HG03571 (cell line): ENCODE measurements around the gene ACE2.

ENCODE experiments used
- ATAC-seq: cut with Tn5 transposase; IDR thresholded peaks from one replicate; pipeline ENCODE4 v1.9.1; 2021; ENCODE audit not compliant: unreplicated experiment

The ACE2 gene

DNA sequence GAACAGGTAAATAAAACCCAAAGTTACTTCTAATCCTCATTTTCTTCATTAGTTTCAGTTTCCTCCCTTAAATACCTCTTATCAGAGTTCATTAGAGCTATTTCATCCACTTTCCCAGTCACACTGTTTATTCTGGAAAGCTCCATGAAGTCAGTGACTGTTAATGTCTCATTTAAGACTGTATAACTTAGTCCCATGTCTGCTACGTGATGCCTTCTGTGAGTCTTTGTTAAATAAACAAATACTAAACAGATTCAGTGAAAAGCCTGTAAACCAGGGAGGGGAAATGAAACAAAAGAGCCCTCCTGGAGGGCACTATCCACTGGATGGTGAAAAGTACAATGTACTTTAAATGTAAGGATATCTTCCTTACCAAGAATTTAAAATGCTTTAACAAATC is 24.7 kb downstream of the ACE2 start:
- no peak for ATAC-seq

DNA sequence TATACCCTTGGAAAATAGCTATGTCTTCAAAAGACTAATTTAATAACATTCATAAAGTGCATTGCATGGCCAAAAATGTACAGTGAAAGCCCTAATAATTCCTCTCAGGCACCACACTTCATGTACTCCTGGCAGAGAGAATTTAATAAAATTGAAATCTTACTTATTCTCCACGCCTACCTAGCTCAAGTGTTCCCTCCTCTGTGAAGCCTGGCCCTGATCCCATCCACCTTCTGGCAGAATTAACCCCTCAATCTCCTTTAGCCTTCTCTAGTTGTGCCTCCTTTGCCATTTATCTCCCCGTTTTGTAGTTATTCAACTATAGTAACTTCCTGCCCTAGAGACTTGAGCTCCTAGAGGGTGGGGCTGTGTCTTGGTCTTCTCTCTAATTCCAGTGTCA is 26.7 kb downstream of the ACE2 start:
- no peak for ATAC-seq

DNA sequence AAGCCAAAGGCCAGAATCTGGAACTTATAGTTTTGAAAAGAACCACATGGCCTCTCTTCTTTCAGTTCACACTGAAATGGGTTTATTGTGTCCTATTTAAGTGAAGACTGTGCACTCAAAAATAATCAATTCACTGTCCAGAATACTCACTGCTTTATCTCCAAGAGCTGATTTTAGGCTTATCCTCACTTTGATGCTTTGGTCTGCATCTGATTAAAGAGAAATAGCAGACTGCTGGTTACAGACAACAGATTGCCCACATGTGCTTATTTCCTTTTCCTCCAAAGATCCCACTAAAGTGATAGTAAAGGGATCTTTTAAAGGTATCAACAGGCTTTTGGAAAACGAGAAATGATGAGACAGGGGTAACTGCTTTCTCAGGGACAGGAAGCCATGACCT is 30.6 kb downstream of the ACE2 start:
- ATAC-seq: no peak

DNA sequence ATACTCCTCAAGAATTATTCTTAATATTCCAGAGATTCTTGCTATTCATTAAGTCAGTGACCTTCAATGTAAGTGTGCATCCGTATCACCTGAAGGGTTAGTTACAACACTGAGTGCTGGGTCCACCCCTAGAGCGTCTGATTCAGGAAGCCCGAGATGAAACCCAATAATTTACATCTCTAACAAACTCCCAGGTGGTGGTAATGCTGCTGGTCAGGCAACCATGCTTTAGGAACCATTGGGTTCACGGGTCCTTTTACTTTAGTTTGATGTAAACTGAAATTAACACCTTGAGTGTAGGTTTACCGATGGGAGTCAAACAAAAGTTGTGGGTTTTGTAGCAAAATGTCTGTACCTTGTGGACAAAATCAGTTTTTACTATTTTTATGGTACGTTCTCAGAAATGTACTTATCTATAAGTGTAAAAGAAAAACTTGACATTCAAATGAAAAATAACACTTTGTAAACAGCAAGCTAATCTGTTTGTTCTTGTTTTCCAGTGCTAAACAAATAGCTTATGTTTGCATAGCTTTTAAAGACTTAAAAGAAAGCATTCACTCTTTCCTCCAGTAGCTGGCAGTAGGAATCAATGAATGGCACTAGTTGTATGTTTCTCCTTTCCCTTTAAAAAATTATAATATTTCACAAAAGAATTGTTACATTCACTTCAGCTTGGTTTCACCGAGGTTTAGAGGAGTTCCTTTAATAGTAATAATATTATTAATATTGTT is 32.7 kb downstream of the ACE2 start:
- no peak for ATAC-seq

DNA sequence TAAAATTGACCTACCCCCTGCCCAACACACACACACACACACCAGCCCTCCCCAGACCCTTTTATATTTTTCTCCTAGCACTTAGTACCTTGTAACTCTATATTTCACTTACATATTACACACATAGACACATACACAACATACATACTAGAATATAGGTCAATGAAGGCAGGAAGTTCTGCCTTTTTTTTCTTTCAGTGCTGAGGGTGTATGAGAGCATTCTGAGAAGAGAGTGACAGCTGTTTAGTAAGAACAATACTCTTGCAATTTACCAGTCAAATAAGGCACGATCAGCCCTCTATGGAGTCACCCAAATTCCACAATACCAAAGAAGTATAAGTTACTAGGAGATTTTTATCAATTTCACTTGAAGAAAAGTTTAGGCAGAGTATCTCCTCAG is 33.5 kb downstream of the ACE2 start:
- ATAC-seq: no peak

DNA sequence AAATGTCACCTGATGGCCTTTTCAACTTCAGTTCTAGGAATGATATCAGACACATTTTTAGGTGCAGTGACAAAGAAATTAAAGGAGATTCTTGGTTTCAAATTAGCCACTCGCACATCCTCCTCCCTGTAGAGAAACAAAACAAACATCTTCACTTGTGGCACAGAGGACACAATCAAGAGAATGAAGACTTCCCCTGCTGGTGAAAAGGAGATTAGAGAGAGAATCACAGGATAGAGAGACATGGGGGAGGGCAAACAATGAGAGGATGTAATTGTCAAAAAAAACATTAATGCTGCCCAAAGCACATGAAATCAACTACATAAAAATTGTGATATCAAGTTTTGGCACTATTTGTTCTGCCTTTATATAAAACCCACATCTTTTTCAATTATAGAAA is 34.5 kb downstream of the ACE2 start:
- no peak for ATAC-seq

DNA sequence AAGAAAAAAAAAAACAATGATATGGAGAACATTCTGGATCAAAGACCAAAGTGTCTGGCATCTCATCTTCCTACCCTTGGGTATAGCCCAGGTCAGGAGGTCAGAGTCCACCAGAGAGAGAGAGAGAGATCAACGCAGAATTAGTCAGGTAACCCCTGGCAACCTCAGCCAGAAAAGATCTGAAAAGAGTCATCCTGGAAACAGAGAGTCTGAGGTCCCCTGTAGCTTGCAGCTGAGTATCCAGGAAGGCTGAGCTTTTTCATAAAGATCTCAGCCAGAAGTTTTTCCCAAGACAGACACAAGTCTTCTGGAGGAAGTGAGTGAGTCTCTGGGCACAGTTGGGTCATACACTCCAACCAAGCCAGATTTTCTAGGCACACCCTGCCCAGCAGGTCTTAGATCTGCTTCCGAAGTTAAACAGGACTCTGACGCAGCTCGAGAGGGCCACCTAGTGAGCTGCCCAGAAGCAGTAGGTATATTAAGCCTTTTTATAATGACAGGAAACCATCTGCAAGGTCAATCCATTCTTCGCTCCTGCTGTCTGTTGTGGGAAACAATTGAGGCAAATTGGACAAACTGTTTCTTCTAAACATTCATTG is 35.7 kb downstream of the ACE2 start:
- ATAC-seq: no peak

DNA sequence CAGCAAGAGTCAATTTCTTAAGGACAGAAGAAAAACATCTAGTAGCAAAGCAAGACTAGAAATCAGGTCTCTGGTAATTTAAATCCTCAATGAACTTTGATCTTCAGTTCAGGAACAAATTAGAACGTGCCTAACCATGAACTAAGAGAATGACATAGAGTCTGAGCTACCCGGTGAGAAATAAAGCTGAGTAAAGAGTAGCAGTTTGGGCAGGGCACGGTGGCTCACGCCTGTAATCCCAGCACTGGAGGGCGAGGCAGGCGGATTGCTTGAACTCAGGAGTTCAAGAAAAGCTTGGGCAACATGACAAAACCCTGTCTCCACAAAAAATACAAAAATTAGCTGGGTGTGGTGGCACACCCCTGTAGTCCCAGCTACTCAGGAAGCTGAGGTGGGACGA is 37.7 kb downstream of the ACE2 start:
- no peak for ATAC-seq

DNA sequence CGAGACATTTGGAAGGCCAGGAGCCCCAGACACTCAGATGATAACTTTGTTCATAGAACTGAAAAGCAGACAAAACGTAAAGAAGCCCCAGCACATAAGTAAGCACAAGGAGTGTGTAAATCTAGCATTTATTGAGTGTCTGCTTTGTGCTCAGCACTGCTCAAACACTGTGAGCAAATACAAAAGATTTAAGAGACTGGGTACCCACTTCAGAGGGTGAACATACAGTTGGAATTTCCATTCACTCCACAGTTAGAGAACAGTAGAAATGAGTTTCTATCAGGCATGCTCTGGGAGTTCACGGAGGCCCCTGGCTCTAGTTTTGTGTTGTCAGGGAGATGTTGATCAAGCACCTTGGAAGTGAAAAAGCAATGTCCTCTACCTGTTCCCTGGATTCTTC is 39.8 kb downstream of the ACE2 start:
- ATAC-seq: no peak

DNA sequence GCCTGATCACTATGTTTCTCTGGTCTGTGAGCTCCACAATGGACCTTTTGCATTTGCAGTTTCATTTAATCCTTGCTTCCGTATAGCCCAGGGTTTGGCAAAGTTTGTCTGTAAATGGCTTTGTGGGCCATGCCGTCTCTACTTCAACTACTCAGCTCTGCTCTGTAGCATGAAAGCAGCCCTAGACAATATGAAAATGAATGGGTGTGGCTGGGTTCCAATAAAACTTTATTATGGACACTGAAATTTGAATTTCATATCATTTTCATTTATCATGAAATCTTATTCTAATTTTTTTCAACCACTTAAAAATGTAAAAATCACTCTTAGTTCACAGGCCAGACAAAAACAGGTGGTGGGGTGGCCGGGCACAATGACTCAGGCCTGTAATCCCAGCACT is 41.5 kb downstream of the ACE2 start:
- ATAC-seq: no peak

DNA sequence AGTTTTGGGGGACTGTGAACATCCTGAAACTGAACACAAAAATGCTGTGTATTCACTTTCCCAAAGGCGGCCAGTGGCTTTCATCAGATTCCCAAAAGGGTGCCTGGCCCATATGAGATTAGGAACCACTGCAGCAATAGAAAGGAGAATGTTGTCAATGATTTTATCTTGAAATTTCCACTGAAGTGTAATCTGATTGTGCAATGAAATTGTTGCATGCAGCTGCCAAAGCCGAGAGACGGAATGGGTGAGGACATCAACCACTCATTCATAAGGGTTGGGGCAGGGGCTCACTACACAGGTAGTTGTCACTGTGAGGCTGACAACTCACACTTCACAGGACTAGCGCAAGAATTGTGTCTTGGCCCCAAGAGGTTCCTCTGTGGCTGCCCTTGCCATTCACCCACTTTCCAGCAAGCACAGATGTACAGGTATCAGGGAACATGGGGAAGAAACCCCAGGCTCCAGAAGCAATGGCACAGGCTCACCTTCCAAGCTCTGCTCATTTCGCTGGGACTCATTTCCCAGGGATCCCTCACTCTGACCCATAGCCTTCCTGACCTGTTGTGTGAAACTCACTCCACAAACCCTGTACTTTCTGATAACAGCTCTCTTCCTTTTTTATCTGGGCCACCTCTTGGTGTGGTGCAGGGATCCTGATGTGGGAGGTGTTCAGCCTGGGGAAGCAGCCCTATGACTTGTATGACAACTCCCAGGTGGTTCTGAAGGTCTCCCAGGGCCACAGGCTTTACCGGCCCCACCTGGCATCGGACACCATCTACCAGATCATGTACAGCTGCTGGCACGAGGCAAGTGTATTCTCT is 51.4 kb downstream of the ACE2 start:
- no peak for ATAC-seq

DNA sequence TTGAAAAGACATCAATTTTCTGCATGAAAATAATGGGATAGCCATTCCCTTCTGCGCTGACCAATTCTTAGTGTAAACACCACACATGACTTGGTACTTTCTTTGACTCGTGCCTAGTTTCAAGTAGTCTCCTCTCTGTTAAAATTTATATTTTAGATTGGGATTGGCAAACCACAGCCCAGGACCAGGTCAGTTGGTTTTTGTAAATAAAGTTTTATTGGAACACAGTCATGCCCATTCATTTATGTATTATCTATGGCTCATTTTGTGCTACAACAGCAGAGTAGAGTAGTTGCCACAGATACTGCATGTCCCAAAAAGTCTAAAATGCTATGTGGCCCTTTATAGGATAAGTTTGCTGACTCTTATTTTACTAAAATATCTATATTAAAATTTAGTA is 53.4 kb downstream of the ACE2 start:
- ATAC-seq: no peak

DNA sequence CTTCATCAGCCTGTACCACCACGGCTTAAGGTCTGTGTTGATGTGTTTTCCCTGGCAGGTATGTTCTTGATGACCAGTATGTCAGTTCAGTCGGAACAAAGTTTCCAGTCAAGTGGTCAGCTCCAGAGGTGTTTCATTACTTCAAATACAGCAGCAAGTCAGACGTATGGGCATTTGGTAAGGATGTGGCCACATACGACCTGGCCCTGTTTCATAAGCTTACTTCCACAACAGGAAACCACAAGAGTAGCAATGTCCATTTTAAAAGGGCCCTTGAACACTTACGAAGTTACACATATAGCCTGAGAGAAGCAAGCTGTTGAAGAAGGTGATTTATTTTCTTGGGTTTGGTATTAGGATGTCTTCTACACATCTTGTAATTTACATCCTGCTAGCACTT is 54.0 kb downstream of the ACE2 start:
- no peak for ATAC-seq

DNA sequence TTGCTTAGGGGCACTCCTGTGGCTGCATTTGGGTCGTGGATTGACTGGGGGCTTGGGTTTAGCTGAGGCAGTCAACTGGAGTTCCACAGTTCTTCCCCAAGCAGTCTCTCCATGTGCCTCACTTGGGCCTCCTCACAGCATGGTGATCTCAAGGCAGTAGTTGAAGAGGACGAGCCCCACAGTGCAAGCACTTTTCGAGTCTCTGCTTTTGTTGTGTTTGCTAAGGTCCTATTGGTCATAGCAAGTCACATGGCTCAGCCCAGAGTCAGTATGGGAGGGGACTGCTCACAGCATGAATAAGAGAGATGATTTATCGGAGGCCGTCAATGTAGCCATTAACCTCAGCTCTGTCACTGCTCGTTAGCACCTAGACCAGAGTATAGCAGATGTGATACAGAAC is 70.4 kb downstream of the ACE2 start:
- ATAC-seq: no peak

DNA sequence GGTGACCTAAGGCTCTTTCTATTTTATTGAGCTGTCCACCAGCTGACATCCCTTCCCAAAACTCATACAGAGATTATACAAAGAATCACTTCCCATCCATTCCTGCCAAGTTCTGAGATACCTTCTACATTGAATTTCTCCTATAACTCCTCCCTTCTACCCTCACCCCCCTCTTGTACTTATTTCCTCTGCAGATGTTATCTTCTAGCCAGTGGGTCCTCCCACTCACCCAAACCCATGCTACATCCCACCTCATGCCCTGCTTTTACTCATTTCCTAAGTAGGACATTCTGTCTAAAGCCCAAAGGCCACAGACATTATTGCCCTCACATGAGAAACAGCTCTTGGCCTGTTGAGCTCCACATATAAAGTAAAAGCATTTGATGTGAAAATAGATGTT is 71.6 kb downstream of the ACE2 start:
- ATAC-seq: no peak

DNA sequence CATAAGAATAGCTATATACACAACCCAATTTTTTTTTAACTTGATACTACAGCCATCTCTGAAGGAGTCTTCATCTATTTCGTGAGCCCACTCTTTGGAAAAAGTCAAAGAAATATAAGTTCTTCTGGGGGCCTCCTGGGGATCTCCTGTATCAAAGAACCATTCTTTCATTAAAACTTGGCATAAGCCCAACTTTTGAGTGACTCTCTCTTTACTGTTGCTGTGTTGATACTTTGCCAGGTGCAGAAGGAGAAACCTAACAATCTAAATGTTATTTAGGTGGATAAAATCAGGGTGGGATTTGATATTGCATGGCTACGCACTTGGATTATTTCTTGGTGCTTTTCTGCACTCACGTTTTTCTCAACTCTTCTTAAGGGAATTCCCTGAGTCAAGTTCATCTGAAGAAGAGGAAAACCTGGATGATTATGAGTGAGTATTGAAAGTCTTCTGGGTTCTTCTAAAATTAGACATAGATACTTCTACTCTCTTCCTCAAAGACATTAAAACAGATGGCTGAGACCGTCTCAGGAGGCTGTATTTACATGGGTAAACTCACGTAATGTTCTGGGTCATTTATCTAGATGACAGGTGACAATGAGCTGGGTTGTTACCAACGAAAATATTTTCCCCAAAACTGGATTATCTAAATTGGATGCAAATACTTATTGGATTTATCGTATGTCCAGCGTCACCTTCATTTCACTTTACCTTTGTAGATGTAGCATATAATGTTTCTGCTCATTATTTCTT is 74.9 kb downstream of the ACE2 start:
- ATAC-seq: no peak

DNA sequence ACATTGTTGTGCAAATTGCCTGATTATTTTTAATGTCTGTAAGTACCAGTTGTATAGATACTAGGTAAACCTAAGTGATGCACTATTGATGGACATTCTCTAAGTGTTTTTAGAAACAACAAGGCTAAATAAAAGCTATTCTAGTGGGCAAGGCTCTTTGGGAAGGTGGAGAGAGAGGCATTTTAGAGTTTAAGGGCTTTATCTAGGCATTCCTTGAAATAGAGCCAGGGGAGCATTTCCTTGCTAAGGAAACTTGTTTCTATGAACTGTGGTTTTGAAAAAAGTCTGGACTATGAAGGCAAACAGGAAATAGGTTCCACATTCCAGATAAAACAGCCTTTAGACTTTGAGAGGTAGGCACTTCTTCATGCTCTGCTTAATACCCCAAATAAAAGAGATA is 76.3 kb downstream of the ACE2 start:
- no peak for ATAC-seq

DNA sequence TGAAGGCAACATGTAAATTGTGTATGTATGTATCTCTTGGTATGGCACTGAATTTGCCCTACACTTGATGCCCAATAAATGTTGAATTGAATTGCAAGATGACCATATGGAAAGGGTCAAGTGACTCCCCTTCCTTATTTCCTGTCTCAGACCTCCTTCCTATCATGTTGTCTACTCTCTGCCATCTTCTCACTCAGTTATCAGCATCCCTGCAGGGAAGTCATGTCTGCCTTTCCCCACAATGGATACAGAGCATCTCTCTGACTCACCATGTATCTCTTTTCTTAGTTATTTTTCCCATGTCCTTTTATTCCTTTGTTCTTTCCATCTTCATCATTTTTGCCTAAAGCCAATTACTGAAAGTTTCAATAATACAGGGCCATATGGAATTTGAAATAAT is 77.7 kb downstream of the ACE2 start:
- ATAC-seq: no peak

DNA sequence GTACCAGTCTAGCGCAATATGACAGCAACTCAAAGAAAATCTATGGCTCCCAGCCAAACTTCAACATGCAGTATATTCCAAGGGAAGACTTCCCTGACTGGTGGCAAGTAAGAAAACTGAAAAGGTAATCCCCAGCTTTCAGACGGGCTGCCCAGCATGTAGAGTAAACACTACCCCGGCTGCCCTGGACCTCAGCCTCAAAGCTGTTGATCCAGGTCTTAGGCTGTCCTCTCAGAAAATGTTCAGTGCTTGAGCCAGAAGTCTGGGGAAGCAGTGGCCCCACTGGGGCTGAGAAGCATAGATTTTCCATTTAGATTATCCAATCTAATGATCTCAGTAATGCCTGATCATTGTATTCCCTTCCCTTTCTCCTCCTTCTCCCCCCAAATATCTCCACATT is 78.3 kb downstream of the ACE2 start:
- no peak for ATAC-seq

DNA sequence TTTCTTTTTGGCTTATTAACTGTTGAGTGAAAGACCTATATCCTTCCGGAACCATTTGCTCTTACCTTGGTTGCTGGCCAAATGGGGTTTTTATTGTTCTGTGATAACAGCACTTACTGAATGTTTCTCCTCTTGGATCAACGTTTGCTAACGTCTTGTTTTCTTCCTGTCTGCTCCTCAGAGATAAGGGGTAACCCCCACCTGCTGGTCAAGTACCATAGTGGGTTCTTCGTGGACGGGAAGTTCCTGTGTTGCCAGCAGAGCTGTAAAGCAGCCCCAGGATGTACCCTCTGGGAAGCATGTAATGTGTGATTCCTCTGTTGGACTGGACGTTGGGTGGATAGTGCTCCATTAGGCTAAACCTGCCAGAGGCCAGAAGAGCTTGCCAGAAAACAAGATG is 84.8 kb downstream of the ACE2 start:
- no peak for ATAC-seq

DNA sequence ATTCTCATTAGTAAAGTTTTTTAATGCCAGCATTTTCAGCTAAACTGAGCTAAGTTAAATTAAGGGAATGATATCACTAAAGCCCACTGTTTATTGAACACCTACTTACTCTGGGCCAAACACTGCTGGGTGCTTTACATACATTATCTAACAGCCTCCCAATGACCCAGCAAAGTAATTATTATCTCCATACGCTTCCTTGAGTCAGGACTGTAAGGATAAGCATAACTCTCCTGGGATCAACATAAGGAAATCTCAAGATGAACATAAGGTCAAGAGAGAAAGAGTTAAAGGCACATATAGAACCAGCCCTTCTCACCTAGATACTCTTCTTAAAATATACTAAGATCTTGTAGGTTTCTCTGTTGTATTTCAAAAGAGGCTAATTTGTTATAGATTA is 86.5 kb downstream of the ACE2 start:
- no peak for ATAC-seq
